ENCODE measurements around the gene TGFB1. TPM values are rescaled to one million over a fixed set of nuclear protein-coding genes. Genes with fewer than 3 reads are reported as not detected.

The TGFB1 gene
- polyA plus RNA-seq, 1 of the 3 experiments (the other 2 are of a cell fraction): 25.5 TPM

DNA sequence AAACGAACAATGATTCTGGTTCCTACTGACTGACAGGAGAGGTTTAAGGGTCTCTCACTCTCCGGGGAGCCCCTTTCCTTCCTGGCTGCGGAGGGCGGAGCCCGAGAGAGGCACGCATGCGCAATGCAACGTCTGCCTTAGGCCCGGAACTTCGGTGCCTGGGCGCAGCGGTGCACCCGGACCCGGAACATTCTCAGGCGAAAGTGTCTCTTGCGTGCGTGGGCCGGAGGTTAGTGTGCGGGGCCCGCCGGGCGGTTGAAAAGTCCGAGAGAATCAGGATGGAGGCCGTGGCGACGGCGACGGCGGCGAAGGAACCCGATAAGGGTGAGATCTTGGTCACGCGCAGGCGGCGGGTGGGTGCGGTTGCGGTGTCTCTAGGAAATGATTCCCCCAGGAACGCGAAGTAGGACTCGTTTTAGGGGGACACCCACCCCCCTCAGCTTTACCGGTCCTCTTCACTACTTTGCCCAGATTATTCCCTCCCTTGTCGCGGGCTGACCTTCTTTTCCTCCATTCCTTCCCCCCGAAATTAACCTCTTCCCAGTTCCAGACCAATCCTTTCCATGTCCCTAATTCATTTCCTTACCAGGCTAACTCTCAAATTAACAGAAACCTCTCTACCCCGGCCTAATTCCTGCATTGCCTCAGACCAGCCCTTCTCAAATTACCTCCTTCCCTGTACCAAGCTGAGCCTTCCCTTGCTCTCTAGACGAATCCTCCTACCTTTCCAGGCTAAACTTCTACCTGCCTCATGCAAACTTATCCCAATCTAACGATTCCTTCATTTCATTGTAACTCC lies 43.5 kb downstream of the TGFB1 start, which contains the start of gene CCDC97 (continued):
- TF ChIP-seq, protein P1, sequence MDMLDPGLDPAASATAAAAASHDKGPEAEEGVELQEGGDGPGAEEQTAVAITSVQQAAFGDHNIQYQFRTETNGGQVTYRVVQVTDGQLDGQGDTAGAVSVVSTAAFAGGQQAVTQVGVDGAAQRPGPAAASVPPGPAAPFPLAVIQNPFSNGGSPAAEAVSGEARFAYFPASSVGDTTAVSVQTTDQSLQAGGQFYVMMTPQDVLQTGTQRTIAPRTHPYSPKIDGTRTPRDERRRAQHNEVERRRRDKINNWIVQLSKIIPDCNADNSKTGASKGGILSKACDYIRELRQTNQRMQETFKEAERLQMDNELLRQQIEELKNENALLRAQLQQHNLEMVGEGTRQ (IDR thresholded peaks at IDR 0.05; ENCODE audit: borderline replicate concordance, low read depth, low read length): 0 out of 2 replicates have a peak, but pooled peaks have one; percentile 7
- TF ChIP-seq, protein P2, sequence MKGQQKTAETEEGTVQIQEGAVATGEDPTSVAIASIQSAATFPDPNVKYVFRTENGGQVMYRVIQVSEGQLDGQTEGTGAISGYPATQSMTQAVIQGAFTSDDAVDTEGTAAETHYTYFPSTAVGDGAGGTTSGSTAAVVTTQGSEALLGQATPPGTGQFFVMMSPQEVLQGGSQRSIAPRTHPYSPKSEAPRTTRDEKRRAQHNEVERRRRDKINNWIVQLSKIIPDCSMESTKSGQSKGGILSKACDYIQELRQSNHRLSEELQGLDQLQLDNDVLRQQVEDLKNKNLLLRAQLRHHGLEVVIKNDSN (IDR thresholded peaks at IDR 0.05; ENCODE audit: borderline replicate concordance, low read depth): peak; percentile 66
- TF ChIP-seq, protein P3, sequence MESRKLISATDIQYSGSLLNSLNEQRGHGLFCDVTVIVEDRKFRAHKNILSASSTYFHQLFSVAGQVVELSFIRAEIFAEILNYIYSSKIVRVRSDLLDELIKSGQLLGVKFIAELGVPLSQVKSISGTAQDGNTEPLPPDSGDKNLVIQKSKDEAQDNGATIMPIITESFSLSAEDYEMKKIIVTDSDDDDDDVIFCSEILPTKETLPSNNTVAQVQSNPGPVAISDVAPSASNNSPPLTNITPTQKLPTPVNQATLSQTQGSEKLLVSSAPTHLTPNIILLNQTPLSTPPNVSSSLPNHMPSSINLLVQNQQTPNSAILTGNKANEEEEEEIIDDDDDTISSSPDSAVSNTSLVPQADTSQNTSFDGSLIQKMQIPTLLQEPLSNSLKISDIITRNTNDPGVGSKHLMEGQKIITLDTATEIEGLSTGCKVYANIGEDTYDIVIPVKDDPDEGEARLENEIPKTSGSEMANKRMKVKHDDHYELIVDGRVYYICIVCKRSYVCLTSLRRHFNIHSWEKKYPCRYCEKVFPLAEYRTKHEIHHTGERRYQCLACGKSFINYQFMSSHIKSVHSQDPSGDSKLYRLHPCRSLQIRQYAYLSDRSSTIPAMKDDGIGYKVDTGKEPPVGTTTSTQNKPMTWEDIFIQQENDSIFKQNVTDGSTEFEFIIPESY (IDR thresholded peaks at IDR 0.05; ENCODE audit: borderline replicate concordance, low read depth): no peak
- TF ChIP-seq, protein P4, sequence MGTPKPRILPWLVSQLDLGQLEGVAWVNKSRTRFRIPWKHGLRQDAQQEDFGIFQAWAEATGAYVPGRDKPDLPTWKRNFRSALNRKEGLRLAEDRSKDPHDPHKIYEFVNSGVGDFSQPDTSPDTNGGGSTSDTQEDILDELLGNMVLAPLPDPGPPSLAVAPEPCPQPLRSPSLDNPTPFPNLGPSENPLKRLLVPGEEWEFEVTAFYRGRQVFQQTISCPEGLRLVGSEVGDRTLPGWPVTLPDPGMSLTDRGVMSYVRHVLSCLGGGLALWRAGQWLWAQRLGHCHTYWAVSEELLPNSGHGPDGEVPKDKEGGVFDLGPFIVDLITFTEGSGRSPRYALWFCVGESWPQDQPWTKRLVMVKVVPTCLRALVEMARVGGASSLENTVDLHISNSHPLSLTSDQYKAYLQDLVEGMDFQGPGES (IDR thresholded peaks at IDR 0.05; ENCODE audit: low read depth, low read length): no peak
- TF ChIP-seq TEAD4 (IDR thresholded peaks at IDR 0.05; ENCODE audit: borderline replicate concordance, insufficient read depth) (no peak), JUND (IDR thresholded peaks at IDR 0.05) (no peak; the same call in 1 of the 2 replicates), NFIC (IDR thresholded peaks at IDR 0.05; ENCODE audit: borderline replicate concordance) (0 out of 2 replicates have a peak, but pooled peaks have one; percentile 15)

DNA sequence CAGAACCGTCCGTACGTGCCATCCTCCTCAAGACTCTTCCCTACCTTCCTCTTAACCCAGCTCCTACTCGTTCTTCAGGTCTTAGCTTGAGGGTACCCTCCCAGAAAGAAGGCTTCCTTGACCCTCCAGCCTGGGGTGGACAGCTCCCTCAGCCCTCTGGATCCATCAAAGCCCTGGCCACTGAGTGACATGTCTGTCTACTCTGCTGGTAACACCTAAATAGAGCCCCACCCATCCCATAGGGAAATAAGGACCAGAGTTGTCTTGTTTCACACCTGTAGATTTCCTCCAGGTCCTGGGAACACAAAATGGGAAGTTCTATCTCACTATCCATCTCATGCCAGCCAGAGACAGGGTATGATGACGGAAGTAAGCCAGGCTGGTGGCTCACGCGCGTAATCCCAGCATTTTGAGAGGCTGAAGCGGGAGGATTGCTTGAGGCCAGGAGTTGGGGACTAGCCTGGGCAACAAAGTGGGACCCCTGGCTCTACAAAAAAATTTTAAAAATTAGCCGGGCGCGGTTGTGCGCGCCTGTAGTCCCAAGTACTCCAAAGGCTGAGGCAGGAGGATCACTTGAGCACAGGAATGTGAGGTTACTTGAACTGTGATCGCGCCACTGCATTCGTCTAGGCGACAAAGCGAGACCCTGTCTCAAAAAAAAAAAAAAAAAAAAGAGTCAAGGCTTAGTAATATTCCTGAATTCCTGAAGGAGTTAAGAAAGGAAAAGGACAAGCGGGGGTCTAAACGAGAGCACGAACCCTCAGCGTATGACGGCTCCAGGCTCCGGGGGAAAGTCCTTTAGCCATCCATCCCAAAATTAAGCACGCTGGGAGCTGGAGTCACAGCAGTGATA lies 44.3 kb downstream of the TGFB1 start:
- peak overlapping the region; percentile 61; the same call in 1 of the 2 replicates for H2AFZ ChIP-seq (ENCODE audit: low read depth)
- DNase-seq: no peak
- CTCF ChIA-PET: interaction anchor here (0.9 to 5.5 kb wide), 32 partner anchors 8 to 139 kb away, joined by 3 to 105 read pairs (median 5); partner anchors contain the start of genes B9D2, DMAC2, HNRNPUL1 and TGFB1
- TF ChIP-seq RAD21 (IDR thresholded peaks at IDR 0.05; ENCODE audit: low read length): no peak
- POLR2A ChIA-PET: interaction anchor here (1.4 kb wide), 1 partner anchor 15 kb away, joined by 5 read pairs; no protein-coding TSS in a partner anchor
- H3K4me1 ChIP-seq (ENCODE audit: control insufficient read depth in 1 of 2, insufficient read depth in 2 of 2, low read depth in 1 of 2, low read length in 1 of 2): peaks cover 14 to 19% of the 10 kb centered on the region in 2 experiments; a peak in 3 of 4 replicates
- WGBS (ENCODE audit: low lambda C conversion rate): 32% methylated on average over 26 of the region's 26 CpGs
- H3K79me2 ChIP-seq (ENCODE audit: insufficient read depth): peaks cover 45% of the 10 kb centered on the region
- peak overlapping the region; percentile 69 to 80 for H3K4me3 ChIP-seq (ENCODE audit: low read depth in 2 of 2, low read length in 1 of 2)
- H3K36me3 ChIP-seq (replicated peaks in 1 of 2; ENCODE audit: control insufficient read depth in 1 of 2, insufficient read depth in 2 of 2, low read length in 1 of 2): peaks cover 44 to 57% of the 10 kb centered on the region in 2 experiments
- peak overlapping the region; percentile 95 for H3K27ac ChIP-seq (ENCODE audit: low read depth in 2 of 2, low read length in 1 of 2)
- H3F3A ChIP-seq (replicated peaks; ENCODE audit: insufficient read depth): peaks cover 84% of the 10 kb centered on the region
- peak overlapping the region; percentile 93 for H3K9ac ChIP-seq
- no peaks in the 10 kb centered on the region for H3K27me3 ChIP-seq (ENCODE audit: insufficient read depth)
- no peaks in the 10 kb centered on the region; the same call in 1 of the 2 replicates for H4K20me1 ChIP-seq (ENCODE audit: insufficient read depth)
- no peaks in the 10 kb centered on the region for H3K9me2 ChIP-seq
- peak overlapping the region; percentile 96 for H3K4me2 ChIP-seq
- H3K9me3 ChIP-seq: no peaks in the 10 kb centered on the region

All from SK-N-SH (cell line).